Daoy (cell line): ENCODE measurements around the gene PDHA1. TPM values are rescaled to one million over a fixed set of nuclear protein-coding genes. Genes with fewer than 3 reads are reported as not detected.
A peak's percentile ranks its signal among the peaks of the same experiment; 100 is the strongest.

Experiments
- DNase-seq: peaks from one replicate; pipeline ENCODE4 v3.0.0-alpha.2; 2015; ENCODE audit warnings: low read depth
- total RNA-seq: library from RNA; depleted of rRNA; stranded (reverse); fragments of >200 nt; shearing (Covaris generic); gene quantifications from 2 replicates; pipeline ENCODE4 v1.2.3, GENCODE V29; 2014; rRNA removed

The PDHA1 gene
- total RNA-seq, 1 experiment from 2014 or later = 135 TPM

DNA sequence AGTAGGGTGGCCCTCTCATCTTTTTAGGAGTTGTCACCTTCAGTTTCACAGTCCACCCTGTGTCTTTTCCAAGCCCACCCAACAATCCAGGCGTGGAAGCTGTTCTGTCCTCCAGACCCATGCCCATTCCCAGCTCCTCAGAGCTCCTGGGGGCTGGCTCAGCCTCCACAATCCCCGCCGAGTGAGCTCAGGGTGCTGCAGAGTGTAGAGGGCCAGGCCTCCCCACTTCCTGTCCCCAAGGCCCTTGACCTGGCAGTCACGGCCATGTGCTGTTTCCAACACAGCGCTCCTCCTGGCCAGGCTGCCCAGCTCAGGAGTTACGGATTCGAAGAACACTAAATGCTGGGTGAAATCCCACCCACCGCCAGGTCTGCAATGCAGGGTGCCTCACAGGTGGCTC is 31.8 kb downstream of the PDHA1 start:
- no peak for DNase-seq

DNA sequence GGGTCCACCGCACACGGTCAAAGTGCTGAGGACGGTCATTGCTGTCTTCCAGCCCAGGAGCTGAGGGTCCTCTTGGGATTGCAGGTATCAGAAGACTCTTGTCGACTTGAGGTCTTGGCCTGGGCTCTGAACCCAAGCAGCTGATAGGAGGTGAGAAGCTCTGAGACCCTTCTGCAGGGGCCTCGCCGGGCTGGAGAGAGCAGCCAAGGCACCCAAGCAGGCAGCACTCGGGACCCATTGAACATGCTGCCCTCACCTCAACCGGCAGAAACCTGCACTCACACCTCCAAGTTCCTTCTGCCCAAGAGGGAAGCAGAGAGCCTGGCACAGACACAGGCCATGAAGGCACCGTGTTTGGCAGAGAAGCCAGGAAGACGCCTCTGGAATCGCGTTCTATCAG is 34.1 kb downstream of the PDHA1 start:
- no peak for DNase-seq

DNA sequence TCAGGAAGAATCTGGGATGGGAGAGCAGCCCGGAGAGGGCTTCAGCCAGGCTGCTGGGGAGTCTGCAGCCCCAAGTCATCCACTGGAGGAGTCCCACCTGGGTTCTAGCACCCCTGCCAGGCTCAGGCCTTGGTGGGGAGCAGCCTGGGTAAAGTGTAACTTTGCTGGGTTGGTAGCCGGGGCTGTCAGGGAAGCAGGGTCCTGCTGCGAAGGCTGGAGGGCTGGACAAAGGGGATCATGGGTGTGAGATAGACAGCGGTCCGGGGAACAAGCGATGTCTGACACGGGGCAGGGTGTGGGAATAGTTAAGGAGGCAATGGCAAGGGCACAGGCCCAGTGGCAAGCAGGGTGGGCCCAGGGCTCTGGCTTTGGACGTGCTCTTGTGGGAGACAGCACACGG is 37.6 kb downstream of the PDHA1 start:
- DNase-seq = no peak

DNA sequence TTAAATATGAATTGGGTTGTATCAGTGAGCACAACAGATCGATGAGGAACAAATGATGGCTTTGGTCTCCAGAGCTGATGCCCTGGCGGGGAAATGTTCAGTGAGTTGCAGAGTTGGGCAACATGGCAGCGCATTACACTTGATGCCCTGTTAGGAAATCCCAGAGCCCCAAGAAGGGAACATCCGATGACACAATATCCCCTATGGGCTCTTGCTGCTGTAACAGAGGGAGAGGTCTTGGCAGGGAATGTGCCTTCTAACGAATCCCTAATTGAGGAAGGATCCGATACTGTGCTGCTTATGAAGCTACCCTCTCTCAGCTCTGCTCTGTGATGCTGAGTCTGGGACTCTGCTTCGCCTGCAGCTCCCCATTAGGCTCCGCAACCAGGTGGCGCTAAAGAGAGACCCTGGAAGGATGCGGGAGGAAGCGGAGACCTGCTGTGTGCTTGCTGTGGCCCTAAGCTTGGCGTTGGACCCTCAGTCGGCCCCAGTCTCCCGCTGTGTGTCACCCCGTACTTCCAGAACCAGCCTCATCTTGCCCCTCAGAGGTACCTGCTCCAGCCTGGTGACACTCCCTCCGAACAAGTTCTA is 38.9 kb downstream of the PDHA1 start:
- DNase-seq = peak; percentile 44

DNA sequence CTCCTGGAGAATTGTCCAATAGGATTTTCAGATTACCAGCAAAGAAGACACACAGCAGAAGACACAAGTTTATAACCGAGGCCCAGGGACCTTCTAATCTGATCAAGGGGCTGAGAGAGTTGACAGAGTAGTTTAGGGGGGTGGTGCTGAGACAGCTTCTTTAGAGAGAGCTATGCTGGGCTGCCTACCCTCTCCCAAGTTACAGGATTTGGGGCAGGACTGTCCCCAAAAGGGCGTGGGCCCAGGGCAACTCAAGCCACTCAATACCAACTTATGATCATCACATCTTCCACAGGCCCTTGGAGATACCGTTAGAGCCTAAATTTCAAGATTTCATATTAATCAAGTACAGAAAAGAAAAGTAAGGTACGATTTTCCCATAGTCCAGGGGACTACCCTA is 43.0 kb downstream of the PDHA1 start:
- no peak for DNase-seq

DNA sequence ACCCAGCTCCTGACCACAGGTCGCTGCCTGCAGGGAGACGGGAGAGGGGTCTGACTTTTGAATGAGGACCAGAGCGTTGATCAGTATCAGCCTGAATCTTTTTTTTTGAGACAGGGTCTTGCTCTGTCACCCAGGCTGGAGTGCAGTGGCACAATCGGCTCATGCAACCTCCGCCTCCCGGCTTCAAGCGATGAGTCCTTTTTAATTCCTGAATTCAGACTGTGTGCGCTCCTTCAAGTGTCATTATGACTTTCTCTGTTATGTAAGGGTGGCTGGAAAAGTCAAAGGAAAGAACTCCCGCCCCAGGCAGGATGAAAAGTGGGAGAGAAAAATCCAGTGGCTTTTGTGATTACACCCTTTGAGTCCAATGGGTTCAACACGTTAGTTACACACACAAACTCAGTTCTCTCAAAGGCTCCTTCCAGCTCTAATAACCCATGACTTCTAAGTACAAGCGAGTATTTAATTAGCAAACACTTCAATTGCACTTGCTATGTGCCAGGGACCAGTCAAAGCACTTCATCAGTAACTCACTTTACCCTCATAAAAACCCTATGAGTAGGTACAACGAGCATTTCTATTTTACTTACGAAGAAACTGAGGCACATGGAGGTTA is 44.4 kb downstream of the PDHA1 start:
- DNase-seq = no peak

DNA sequence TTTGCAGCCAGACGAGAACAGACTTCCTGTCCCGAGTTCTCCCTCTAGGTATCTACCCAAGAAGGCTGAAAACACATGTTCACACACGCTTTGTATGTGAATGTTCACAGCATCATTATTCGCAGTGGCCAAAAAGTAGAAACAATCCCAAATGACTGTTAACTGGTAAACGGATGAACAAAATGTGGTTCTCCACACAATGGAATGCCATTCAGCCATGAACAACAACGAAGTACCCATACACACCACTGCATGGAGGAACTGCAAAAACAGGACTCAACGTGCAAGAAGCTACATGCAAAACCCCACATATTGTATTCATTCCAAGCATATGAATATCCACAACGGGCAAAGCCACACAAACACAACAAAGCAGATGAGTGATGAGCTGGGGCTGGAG is 45.0 kb downstream of the PDHA1 start:
- no peak for DNase-seq

DNA sequence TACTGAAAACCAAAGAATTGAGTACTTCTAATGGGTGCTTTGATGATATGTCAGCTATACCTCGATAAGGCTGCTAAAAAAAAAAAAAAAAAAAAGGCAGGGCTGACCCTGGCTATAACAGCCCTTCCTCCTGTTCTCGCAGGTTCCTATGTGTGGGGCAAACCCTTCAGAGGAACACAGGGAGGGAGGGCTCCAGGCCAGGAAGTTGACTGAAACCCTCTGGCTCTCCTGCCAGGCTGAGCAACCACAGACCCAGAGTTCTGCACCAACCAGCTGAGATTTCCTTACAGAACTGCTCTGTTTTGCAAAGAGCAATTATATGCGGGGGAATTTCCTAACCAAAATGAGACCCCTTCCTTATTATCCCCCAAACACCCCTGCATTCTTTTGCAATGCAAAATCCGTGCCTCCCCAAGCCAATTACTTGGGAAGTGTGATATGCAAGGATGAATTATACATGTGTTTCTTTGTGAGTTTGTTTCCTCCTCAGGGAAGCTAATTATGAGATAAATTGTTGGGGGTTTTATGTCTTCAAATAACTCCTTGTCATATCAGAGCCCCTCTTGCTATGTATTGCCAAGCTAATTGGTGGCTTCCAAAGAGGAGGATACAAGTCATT is 45.6 kb downstream of the PDHA1 start:
- DNase-seq = no peak

DNA sequence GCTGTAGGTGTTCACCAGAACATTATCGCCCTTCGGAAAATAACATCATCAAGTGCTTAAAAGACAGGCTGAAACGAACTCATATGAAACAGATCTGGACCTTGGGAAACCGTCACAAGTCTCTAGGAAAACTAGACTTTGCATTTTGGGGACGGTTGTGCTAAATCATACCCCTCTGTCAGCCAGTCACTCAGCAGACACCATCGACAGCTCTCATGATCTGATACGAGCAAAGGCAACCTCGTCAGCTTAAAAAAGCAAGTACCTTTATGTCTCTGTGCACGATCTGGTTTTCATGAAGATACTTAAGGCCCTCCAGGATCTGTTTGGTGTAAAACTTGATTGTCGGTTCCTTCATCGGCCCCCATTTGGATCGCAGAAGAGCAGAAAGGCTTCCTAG is 48.4 kb downstream of the PDHA1 start:
- no peak for DNase-seq

DNA sequence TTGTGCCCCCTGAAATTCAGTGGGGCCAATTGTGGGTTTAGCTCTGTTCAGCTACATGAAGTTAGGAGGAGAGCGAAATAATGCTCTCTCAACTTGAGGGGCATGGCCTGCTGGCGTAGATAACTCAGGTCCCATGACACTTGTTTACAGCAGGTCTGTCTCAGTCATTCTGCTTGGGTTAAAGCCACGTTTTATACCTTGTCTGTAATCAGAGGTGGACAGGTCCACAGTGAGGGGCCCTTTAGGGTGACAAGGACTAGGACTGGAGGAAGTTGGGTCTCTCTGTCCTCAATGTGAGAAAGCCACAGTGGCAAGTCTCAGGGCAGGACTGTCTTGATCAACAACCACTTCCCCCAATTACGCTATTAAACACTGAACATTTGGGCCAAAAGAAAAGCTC is 49.0 kb downstream of the PDHA1 start:
- no peak for DNase-seq

DNA sequence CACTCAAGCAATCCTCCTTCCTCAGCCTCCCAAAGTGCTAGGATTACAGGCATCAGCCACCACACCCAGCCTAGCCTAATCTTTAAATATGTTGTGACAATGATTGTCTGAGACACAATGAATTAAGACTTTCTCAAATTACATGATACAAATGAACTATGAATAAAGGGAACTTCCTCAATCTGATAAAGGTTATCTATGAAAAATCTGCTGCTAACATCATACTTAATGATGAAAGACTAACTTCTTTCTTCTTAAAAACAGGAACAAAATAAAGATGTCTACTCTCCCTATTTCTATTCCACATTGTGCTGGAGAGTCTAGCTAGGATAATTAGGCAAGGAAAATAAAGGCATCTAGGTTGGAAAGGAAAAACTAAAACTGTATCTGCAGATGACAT is 60.0 kb downstream of the PDHA1 start:
- no peak for DNase-seq

DNA sequence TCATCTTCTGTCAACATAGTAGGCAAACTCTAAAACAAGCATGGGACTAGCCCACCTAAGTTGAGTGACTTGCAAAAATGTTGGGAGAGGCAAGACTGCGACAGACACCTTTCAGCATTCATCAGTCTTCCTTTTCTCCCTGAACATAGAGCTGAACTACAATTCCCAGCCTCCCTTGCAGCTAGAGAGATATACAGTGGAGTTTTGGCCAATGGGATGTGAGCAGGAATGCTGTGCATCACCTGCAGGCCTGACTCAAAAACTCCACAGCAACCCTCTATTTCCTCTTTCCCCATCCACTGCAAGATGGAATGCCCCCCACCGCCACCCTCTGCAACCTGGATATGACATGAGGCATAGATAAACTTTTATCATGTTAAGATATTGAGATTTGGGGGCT is 66.5 kb downstream of the PDHA1 start:
- DNase-seq = no peak

Other genes with a start within 250 kb of the PDHA1 start
- 0.29 and 0.63 TPM in 2 replicates for gene ADGRG2, start 221.5 kb upstream of the PDHA1 start, total RNA-seq
- gene MAP3K15, start 171.6 kb downstream of the PDHA1 start, total RNA-seq = 0.36 and 0.57 TPM in 2 replicates